KMS-11 (cell line): ENCODE measurements around the gene ESD.
"Not testable (repeated sequence)": the region's sequence is repeated elsewhere in the genome, so short reads cannot be mapped to it uniquely, and the experiment has no call there.

Source experiments
- H2AFZ ChIP-seq: fragments of 200-600 bp; sonication (generic); 2 replicates; pipeline ENCODE4 v1.6.1; 2016; ENCODE audit warnings: antibody characterized with exemption, mixed run types, low read depth
- H3K27ac ChIP-seq: fragments of 200-600 bp; sonication (generic); 2 replicates; pipeline ENCODE4 v1.6.1; 2016; ENCODE audit warnings: mild to moderate bottlenecking, mixed run types
- H3K27me3 ChIP-seq: fragments of 200-600 bp; sonication (generic); 2 replicates; pipeline ENCODE4 v1.6.1; 2017; ENCODE audit warnings: mild to moderate bottlenecking, low read depth, mixed run types, moderate library complexity; ENCODE audit not compliant: insufficient read depth
- H3K36me3 ChIP-seq: fragments of 200-600 bp; sonication (generic); 2 replicates; pipeline ENCODE4 v1.6.1; 2017; ENCODE audit warnings: mild to moderate bottlenecking, mixed run types; ENCODE audit not compliant: insufficient read depth
- H3K4me1 ChIP-seq: fragments of 200-600 bp; sonication (generic); 2 replicates; pipeline ENCODE4 v1.6.1; 2016; ENCODE audit warnings: mild to moderate bottlenecking, low read depth, mixed run types; ENCODE audit not compliant: poor library complexity, severe bottlenecking
- H3K4me2 ChIP-seq: fragments of 200-600 bp; sonication (generic); 2 replicates; pipeline ENCODE4 v1.7.0; 2016; ENCODE audit warnings: mild to moderate bottlenecking, mixed run types
- H3K4me3 ChIP-seq: fragments of 200-600 bp; sonication (generic); IDR thresholded peaks from 2 replicates; pipeline ENCODE4 v1.6.1; 2017; ENCODE audit warnings: low read depth, low read length, mixed read lengths; ENCODE audit not compliant: insufficient read depth
- H3K79me2 ChIP-seq: fragments of 200-600 bp; sonication (generic); 2 replicates; pipeline ENCODE4 v1.6.1; 2016; ENCODE audit warnings: low read depth, mixed run types; ENCODE audit not compliant: insufficient read depth
- H3K9ac ChIP-seq: fragments of 200-600 bp; sonication (generic); 2 replicates; pipeline ENCODE4 v1.6.1; 2016; ENCODE audit warnings: mild to moderate bottlenecking, mixed run types
- H4K20me1 ChIP-seq: fragments of 200-600 bp; sonication (generic); 2 replicates; pipeline ENCODE4 v1.6.1; 2016; ENCODE audit warnings: mild to moderate bottlenecking, mixed run types; ENCODE audit not compliant: insufficient read depth
- CTCF ChIP-seq: fragments of 200-600 bp; sonication (generic); conservative IDR thresholded peaks from 2 replicates; pipeline ENCODE4 v1.6.1; 2017; ENCODE audit warnings: low read depth, mild to moderate bottlenecking, antibody characterized with exemption, low read length, moderate library complexity, mixed read lengths

ESD gene

GRCh38 chr13:46778095-46778494 lies 18.9 kb downstream of the ESD start:
- Histone ChIP-seq H3K79me2 (no peaks in the 10 kb centered on the region), H4K20me1 (no peaks in the 10 kb centered on the region), H2AFZ (no peak overlapping the region), H3K9ac (no peak overlapping the region), H3K4me1 (no peaks in the 10 kb centered on the region), H3K4me3 (no peak overlapping the region), H3K27me3 (no peaks in the 10 kb centered on the region), H3K4me2 (no peak overlapping the region), H3K27ac (no peak overlapping the region), H3K36me3 (no peaks in the 10 kb centered on the region)
- TF ChIP-seq CTCF: no peak

- Histone ChIP-seq H3K27ac (no peak overlapping the region), H3K4me3 (no peak overlapping the region), H3K36me3 (no peaks in the 10 kb centered on the region), H4K20me1 (no peaks in the 10 kb centered on the region), H2AFZ (no peak overlapping the region), H3K79me2 (no peaks in the 10 kb centered on the region), H3K4me2 (no peak overlapping the region), H3K4me1 (no peaks in the 10 kb centered on the region), H3K27me3 (no peaks in the 10 kb centered on the region), H3K9ac (no peak overlapping the region)
- TF ChIP-seq CTCF: no peak
Observed at GRCh38 chr13:46775385-46776107, 21.4 kb downstream of the ESD start.

GRCh38 chr13:46773541-46773940 lies 23.4 kb downstream of the ESD start:
- no peak for TF ChIP-seq CTCF
- Histone ChIP-seq H4K20me1 (no peaks in the 10 kb centered on the region), H2AFZ (no peak overlapping the region), H3K4me2 (no peak overlapping the region), H3K27ac (no peak overlapping the region), H3K27me3 (no peaks in the 10 kb centered on the region), H3K36me3 (no peaks in the 10 kb centered on the region), H3K4me3 (no peak overlapping the region), H3K79me2 (no peaks in the 10 kb centered on the region), H3K9ac (no peak overlapping the region), H3K4me1 (no peaks in the 10 kb centered on the region)

GRCh38 chr13:46771693-46772092 lies 25.3 kb downstream of the ESD start:
- H3K79me2 ChIP-seq: no peaks in the 10 kb centered on the region
- H3K4me3 ChIP-seq: no peak overlapping the region
- TF ChIP-seq CTCF: no peak
- H3K4me1 ChIP-seq: no peaks in the 10 kb centered on the region
- H4K20me1 ChIP-seq: no peaks in the 10 kb centered on the region
- H3K36me3 ChIP-seq: no peaks in the 10 kb centered on the region
- no peak overlapping the region for H3K4me2 ChIP-seq
- no peaks in the 10 kb centered on the region for H3K27me3 ChIP-seq
- H3K27ac ChIP-seq: no peak overlapping the region
- H3K9ac ChIP-seq: no peak overlapping the region
- H2AFZ ChIP-seq: no peak overlapping the region

GRCh38 chr13:46769925-46770324 lies 27.0 kb downstream of the ESD start:
- H3K79me2 ChIP-seq, H3K4me2 ChIP-seq, H3K36me3 ChIP-seq, H3K4me1 ChIP-seq, H4K20me1 ChIP-seq, H2AFZ ChIP-seq, H3K4me3 ChIP-seq, H3K27me3 ChIP-seq, H3K27ac ChIP-seq, H3K9ac ChIP-seq: not testable (repeated sequence)
